K562 (cell line): ENCODE measurements around the gene SLC17A1.

Experiments used
- CHD2 ChIP-seq: IDR thresholded peaks from 2 replicates; pipeline ENCODE4 v1.6.1; 2011; ENCODE audit warnings: low read depth, low read length
- FOXA1 ChIP-seq: fragments of 450-650 bp; IDR thresholded peaks from 2 replicates; pipeline ENCODE4 v1.6.1; 2016; ENCODE audit warnings: mild to moderate bottlenecking, borderline replicate concordance
- GATAD2A ChIP-seq: fragments of 450-650 bp; IDR thresholded peaks from 2 replicates; pipeline ENCODE4 v1.6.1; 2017
- POLR2A ChIP-seq: fragments of 450-650 bp; conservative IDR thresholded peaks from 2 replicates; pipeline ENCODE4 v1.6.1; 2016
- SIN3A ChIP-seq, 2 experiments: fragments of 150-350 bp in 1 of 2; IDR thresholded peaks; 2 replicates each; pipeline ENCODE4 v1.6.1; 2011 to 2016; ENCODE audit warnings: borderline replicate concordance in 2 of 2, low read depth in 2 of 2, low read length in 2 of 2, mild to moderate bottlenecking in 2 of 2, moderate library complexity in 2 of 2; ENCODE audit not compliant: control insufficient read depth in 1 of 2
- TF ChIP-seq, protein P1 (sequence below), 3 experiments: IDR thresholded peaks in 2 of 3; conservative IDR thresholded peaks in 1 of 3; 2 replicates each; pipeline ENCODE4 v1.5.1; 2011 to 2012; ENCODE audit warnings: low read length in 3 of 3, mild to moderate bottlenecking in 3 of 3, control low read depth in 2 of 3, improper control_type of control experiment in 1 of 3, inconsistent platforms in 1 of 3, low read depth in 1 of 3, mixed read lengths in 1 of 3, moderate library complexity in 1 of 3; ENCODE audit not compliant: insufficient read depth in 2 of 3

DNA sequence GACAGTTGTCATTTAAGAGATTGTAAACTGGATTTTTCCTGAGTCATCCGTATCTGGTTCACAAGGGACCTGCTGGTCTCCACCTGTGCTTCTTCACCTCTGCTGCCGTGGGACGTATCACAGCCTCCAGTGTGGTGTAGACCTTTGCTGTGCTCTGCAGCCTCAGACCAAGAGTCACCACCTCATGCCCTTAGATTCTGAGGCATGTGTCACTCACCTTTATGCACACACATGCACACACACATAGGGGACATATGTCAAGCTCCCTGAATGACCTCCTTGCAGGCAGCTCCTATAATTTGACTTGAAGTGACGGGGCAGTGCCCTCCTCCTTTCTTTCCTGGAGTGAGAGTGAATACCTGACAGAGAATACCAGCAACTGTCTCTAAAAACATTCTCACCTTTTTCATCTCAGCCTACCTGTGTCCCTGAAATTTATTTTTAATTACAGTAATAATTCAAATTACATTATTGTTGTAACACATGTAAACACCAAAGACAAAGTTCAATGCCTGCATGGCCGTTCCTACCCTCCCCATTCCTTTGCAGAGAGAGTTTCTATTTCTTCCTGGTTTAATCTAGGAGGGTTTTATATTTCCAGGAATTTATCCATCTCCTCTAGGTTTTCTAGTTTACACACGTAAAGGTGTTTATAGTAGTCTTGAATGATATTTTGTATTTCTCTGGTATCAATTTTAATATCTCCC, 73.8 kb downstream of the SLC17A1 start:
- TF ChIP-seq, protein P1, sequence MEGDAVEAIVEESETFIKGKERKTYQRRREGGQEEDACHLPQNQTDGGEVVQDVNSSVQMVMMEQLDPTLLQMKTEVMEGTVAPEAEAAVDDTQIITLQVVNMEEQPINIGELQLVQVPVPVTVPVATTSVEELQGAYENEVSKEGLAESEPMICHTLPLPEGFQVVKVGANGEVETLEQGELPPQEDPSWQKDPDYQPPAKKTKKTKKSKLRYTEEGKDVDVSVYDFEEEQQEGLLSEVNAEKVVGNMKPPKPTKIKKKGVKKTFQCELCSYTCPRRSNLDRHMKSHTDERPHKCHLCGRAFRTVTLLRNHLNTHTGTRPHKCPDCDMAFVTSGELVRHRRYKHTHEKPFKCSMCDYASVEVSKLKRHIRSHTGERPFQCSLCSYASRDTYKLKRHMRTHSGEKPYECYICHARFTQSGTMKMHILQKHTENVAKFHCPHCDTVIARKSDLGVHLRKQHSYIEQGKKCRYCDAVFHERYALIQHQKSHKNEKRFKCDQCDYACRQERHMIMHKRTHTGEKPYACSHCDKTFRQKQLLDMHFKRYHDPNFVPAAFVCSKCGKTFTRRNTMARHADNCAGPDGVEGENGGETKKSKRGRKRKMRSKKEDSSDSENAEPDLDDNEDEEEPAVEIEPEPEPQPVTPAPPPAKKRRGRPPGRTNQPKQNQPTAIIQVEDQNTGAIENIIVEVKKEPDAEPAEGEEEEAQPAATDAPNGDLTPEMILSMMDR (IDR thresholded peaks at IDR 0.05 in 2 of 3, conservative IDR thresholded peaks at IDR 0.05 in 1 of 3; ENCODE audit: insufficient read depth in 2 of 3, low read depth in 1 of 3, low read length in 3 of 3) = no peak
- TF ChIP-seq POLR2A (no peak), FOXA1 (no peak), GATAD2A (no peak), CHD2 (no peak), SIN3A (IDR thresholded peaks at IDR 0.05; ENCODE audit: borderline replicate concordance in 2 of 2, control insufficient read depth in 1 of 2, low read depth in 2 of 2, low read length in 2 of 2) (no peak)
